AG08396 (cell line): ENCODE measurements around the gene YEATS2.
"Not testable (repeated sequence)": the region's sequence is repeated elsewhere in the genome, so short reads cannot be mapped to it uniquely, and the experiment has no call there.

Source experiments
- DNase-seq: peaks from one replicate; pipeline ENCODE4 v3.0.0; 2012; ENCODE audit warnings: low spot score, mixed read lengths

The YEATS2 gene

DNA sequence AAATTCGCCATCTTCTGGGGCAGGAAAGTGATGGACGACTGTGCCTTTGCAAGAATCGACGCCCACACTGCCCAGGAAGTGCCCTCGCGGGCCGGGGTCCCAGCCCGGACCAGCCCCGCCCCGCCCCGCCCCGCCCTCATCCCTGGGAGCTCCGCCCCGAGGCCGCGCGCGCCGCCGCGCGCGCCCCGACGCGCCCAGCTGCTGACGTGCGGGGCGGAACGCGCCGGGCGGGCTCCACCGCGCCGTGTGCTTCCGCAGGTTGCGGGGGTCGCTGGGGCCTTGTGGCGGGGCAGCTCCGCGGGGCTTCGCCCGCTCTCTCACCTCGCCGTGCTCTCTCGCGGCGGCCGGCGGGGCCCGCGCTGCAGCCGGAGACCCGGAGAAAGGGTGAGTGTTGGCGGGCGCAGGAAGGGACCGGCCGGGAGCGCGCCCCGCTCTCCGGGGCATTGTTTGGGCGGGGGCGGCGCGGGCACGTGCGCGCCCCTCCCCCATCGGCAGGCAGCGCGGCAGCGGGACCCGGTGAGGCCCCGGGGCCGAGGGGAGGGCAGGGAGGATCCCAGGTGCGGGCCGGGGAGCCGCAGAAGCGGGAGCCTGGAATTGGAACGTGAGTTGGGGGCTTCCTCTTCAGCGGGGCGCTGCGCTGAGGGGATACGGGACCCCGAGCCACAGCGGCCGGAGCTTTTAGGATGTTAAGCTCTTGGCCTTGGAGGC, at the start of gene YEATS2:
YEATS2 (plus strand) TSS at position 188 of the 708 bp plus-strand sequence. CDS start 17,366 bp downstream, outside the sequence.
- DNase-seq: peak; percentile 96

DNA sequence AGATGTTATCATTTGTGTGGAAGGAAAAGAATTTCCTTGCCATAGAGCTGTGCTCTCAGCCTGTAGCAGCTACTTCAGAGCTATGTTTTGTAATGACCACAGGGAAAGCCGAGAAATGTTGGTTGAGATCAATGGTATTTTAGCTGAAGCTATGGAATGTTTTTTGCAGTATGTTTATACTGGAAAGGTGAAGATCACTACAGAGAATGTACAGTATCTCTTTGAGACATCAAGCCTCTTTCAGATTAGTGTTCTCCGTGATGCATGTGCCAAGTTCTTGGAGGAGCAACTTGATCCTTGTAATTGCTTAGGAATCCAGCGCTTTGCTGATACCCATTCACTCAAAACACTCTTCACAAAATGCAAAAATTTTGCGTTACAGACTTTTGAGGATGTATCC, 47.0 kb upstream of the YEATS2 start:
- DNase-seq: no peak

DNA sequence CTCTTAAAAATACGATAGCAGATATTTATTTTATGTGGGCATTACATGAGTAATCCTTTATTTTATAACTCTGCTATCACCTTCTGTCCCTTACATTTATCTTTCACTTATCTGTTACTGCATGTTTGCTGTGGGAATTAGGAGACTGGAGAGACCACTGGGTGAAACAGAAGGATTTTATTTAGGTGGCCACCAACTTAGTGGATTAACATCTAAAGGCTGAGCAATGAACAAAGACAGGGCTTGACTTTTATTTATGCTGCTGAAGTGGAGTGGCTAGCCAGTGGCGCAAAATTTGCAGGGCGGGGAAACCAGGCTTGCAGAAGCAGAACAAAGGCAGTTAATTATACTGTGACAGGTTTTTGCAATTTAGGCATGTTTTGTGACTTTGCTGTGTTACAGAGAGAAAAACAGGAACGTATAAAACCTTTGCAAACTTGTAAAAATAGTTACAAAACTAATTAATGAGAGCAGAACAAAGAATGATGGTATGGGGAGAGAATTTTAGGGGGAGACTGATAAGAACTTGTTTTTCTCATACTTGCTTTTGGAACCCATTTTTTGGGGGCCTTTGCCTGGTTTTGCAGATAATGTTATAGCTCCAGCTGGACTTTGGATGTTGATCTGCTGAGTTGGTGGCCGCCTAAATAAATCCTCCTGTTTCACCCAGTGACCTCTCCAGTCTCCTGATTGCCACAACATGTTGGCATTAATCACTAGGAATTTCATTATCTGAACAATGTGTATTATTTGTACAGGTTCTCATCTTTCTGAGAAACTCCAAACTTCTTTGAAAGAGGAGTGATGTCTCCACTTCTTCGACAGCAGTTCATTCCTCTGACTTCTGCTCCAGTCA, 44.2 kb upstream of the YEATS2 start:
- no peak for DNase-seq

DNA sequence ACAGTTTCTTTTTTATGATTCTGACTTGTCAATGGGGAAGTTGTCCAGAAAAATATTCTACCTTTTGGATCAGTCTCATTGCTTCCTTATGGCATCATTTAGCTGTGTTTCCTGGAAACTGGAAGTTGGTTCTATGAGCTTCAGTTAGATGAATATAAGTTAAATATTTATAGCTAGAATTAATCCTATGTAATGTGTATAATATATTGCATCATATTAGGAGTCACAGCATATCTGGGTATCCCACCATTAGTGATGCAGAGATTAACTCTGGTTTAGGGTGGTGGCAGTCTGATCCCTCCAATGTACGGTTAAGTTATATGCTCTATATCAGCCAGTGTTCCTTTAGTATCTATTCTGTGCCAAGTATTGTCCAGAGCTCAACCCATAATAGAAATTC, 42.9 kb upstream of the YEATS2 start:
- DNase-seq: no peak

DNA sequence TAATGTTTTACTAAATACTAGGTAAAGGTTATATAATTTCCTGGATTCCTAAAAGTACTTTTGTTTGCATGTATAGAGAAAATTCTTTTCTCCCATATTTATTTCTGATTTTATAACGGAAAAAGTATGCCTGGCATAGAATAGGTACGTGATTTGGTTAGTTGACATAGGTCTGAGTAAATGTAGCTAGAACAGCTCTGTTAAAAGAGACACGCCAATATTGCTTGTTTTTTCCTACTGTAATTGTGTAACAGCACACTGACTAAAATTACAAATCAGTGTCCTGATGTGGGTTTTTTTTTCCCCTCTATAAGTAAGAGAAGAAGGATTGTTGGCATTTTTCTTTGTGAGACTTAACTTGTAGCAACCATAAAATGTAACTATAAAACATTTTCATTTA, 35.5 kb upstream of the YEATS2 start:
- DNase-seq: no peak

DNA sequence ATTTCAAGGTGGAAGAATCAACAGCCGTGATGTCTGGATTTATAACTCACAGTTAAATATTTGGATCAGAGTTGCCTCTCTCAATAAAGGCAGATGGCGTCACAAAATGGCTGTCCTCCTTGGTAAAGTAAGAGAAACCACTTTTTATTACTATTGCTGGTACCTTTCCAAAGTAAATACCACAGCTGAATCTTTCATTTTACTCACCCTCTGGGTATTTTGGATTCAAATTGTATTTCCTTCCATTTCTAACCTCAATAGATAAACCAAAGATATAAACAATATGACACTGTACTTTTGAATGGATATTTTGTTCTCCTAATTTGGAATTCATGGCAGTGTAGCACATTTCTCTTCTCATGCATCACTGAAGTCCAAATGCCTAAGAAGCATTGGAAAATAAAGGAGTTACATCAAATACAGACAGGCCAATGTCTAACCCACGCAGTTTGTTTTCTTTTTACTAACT, 32.6 kb upstream of the YEATS2 start:
- peak; percentile 68 for DNase-seq

DNA sequence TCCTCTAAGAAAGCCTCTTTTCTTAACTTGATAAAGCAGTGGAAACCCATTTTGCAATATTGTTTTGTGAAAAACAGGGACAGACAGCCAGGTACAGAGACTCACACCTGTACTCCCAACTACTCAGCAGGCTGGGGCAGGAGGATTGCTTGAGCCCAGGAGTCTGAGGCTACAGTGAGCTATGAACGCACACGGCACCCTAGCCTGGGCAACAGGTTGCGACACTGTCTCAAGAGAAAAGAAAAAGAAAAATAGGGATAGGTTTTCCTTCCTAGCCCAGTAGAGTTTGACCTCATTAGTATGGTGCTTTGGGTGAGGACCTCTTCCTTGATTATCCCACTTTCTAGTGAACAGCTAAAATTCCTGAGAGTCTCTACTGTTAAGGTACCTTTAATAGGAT, 17.5 kb upstream of the YEATS2 start:
- DNase-seq: no peak

DNA sequence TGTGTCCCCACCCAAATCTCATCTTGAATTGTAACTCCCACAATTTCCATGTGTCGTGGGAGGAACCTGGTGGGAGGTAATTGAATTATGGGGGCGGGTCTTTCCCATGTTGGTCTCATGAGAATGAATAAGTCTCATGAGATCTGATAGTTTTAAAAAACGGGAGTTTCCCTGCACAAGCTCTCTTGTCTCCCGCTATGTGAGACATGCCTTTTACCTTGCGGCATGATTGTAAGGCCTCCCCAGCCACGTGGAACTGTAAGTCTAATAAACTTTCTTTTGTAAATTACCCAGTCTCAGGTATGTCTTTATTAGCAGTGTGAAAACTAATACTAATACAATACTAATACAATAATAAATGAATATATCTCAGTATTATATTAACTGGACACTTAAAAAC, 9.9 kb upstream of the YEATS2 start:
- DNase-seq: no peak

DNA sequence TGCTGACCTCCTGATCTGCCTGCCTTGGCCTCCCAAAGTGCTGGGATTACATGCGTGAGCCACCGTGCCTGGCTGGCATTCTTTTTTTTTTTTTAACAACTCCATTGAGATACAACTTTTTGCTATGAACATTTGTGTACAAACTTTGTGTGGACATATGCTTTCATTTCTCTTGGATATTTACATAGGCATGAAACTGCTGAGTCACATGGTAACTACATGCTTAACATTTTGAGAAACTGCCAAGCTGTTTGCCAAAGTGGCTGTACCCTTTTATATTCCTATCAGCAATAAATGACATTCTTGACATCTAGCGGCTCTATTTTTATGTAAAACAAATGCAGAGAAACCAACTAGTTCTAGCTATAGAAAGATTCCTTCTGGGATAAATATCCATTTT, 8.7 kb upstream of the YEATS2 start:
- no peak for DNase-seq

DNA sequence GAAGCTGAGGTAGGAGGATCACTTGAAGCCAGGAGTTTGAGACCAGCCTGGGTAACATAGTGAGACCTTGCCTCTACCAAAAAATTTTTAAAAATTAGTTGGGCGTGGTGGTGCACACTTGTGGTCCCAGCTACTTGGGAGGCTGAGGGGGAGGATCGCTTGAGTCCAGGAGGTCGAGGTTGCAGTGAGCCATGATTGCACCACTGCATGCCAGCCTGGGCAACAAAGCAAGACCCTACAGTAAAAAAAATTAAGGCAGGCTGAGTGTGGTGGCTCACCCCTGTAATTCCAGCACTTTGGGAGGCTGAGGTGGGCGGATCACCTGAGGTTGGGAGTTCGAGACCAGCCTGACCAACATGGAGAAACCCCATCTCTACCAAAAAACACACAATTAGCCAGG, 8.0 kb upstream of the YEATS2 start:
- DNase-seq: not testable (repeated sequence)

DNA sequence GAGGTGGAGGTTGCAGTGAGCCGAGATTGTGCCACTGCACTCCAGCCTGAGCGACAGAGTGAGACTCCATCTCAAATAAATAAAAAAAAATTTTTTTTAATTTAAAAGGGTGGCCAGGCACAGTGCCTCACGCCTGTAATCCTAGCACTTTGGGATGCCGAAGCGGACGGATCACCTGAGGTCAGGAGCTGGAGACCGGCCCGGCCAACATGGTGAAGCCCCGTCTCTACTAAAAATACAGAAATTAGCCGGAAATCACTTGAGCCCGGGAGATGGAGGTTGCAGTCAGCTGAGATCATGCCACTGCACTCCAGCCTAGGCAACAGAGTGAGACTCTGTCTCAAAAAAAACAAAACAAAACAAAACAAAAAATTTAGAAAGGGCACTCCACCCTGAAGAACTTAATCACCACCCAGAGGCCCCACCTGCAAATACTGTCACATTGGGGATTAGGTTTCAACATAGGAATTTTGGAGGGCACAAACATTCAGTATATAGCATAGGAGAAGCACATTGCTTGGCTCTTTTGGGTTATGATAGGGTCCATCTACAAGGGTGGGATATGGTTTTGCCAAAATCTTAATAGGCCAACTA, 7.1 kb upstream of the YEATS2 start:
- no peak for DNase-seq

DNA sequence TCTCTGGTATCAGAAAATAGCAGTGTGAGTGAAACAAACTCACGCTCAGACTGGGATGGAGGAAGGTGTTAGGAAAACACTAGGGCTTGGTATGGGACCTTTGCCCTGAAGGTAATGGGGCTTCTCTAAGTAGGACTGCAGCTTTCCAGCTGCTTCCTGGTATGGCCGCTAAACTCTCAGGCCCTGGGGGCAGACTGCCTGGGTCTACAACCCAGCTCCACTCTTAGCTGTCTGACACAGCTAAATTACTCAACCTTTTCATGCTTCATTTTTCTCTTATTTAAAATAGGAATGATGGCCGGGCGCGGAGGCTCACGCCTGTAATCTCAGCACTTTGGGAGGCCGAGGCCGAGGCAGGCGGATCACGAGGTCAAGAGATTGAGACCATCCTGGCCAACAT, 5.2 kb upstream of the YEATS2 start:
- DNase-seq: no peak

DNA sequence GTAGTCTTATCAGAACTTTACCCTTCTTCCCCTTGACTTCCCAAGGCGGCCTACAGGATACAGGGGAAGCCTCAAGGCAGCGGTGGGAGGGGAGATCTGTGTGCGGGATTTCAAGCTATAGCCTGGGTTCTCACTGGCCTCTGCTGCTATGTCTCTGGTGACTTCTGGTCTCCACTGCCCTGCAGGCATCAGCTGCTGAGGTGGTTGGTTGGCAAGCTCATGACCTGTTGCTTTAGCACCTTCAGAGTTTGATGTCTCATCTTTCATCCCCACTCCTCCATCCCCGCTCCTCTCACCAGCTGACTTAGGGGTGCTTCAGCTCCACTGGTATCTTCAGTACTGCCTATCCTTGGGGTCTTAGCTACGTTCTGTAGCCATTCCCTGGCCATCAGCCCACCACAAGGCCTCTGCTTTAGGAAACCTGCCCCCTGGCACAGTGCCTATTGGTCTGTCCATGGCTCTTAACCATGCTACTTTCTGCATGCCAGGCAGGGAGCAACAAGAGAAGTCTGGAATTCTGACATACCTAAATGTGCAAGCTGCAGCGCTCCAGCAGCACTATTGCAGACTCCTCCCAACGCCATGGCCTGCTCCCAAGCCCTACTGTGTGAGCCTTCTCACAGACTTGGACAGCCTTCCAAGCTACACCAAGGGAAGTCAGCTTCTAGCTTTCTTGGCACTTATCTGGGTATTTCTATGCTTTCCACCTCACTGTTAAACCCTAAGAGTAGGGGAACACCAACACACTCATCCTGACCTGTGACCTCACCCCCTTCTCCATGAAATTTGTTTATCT, 1.8 kb upstream of the YEATS2 start:
- DNase-seq: no peak

DNA sequence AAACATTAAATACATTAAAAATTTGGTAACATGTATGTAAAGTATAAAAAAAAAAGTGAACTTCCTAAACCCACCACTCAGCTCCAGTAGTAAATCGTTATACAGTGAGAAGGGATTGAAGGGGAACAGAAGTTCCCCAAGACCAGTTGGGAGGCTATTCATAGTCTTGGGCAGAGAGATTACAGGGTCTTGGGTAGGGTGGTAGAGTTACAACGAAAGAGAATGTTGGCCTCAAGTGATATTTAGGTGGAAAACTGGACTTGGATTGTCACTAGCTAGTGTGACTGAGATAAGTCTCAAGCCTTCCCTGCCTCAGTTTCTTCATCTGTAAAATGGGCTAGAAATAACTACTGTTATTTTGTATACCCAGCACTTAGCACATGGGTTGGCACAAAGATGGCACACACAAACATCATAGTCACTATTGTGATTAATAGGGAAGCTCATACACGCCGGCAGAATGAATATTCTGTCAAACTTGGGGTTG, 431 bp upstream of the YEATS2 start:
- no peak for DNase-seq

DNA sequence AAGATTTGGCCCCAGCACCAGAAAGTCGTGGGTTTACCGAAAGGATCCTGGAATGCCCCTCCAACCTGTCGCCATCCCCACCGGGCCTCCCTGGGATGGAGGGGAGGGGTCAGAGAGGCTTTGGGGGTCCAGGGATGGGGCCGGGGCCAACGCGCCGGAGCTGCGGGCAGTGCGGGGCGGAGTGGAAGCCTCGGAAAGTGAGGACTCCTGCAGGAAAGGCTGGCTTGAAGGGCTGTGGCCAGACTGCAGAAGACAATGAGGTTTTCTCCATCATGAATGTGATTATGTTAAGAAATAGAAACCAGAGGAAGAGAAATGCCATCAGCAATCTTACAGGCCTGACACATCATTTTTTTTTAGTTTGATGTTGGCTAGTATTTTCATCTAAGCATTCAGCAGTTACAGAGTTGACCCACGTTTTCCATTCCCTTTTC, 738 bp downstream of the YEATS2 start:
- DNase-seq: peak; percentile 66

DNA sequence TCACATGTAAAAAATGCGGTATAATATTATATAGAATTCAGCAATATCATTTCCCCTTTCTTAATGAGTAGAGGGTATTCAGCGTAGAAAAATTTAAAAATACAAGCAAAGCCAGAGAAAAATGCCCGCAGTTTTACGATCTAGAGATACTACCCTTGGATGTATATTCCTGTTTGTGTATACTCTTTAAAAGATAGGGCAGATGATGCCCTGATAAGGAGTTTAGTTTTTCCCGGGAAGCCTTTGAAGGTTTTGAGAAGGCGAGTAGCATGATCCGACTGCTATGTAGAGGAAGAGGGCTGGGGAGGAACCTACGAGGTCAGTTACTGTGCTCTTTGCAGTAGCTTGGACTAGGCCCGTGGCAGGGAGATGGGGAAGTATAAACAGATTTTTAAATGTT, 1.2 kb downstream of the YEATS2 start:
- DNase-seq: peak; percentile 34

DNA sequence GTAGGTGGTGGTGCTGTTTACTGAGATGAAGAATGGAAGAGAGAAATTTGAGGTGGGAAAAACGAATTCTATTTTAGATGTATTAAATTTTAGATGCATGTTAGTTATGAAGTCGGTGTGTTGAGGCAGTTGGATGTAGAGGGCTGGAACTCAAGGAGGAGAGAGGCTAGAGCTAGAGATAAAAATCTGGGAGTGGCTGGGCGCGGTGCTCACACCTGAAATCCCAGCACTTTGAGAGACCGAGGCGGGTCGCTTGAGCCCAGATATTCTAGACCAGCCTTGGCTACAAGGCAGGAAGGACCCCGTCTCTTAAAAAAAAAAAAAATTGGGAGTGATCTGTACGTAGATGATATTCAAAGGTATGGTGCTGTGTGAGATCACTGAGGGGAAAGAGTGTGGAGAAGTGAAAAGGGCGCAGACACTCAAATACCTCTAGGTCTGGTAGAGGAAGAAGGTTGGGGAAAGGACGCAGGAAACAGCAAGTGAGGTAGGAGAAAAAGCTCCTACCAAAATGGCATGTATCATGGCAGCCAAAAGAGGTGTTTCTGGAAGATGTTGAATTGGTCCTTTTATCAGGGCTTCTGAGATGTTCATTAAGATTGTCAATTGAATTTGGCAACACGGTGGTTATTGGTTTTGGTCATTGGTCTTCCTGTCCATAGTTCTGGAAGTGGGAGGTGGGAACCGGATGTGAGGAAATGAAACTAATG, 1.8 kb downstream of the YEATS2 start:
- DNase-seq: no peak

DNA sequence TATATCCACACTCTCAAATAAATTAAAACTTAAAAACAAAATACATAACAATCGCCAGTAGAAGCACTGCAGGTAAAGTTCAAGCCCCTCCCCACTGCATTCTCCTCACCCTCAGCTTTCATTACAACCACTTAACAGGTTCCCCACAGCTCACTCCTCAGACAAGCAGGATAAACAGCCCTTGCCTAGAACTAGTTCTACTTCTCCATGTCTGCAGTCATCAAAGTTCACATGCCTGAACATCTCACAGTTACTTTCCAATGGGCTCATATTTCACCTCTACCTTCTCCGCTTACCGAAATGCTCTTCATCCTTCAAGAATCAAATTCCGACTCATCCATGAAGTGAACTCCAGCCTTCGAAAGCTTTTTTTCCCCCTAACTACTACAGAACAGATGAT, 4.1 kb downstream of the YEATS2 start:
- no peak for DNase-seq

DNA sequence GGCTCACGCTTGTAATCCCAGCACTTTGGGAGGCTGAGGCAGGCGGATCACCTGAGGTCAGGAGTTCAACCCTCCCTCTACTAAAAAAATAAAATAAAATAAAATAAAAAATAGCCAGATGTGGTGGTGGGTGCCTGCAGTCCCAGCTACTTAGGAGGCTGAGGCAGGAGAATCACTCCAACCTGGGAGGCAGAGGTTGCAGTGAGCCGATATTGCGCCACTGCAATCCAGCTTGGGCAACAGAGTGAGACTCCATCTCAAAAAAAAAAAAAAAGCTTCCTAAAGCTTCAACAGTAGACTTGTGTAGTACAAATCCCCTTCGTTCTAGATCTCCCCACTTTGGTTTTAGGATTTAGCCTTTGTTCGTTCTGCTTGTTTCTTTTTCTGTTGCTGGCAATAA, 6.3 kb downstream of the YEATS2 start:
- DNase-seq: not testable (repeated sequence)

DNA sequence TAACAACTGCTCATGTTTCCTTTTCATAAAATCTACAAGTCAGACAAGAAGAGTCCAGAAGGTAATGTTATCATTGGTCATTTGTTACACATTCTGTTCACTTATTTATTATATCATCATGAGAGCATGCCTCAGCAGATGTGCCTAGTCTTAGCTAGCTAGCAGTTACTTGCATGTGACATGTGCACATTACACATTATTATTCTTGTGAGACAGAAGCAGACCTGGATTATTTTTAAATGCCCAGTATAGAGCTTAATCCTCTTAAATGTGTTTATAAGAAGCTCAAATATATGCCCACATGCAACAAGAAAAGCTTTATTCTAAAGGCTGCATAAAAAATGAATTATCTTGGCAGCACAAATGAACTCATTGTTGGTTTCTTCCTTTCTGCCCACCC, 12.6 kb downstream of the YEATS2 start:
- no peak for DNase-seq

DNA sequence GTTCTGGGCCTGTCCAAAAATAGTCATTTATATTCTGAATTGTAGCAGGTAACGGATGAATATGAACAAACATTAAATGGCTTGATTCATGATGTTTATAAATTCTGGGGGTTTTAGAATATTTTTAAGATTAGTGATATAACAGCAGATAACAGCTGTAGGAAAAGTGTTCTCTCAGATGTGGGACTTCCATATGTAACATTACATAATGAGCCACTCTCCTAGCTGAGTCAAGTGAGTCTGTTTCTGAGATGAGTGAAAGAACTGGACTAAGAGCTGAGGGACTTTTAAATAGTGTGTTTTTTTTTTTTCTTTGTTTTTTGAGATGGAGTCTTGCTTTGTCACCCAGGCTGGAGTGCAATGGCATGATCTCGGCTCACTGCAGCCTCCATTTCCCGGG, 13.9 kb downstream of the YEATS2 start:
- no peak for DNase-seq
